22Rv1 (cell line): ENCODE measurements around the gene MYH9.

ENCODE experiments used
- CTCF ChIP-seq: fragments of 450-650 bp; IDR thresholded peaks from 2 replicates; pipeline ENCODE4 v1.5.1; 2017; ENCODE audit warnings: mild to moderate bottlenecking
- ZFX ChIP-seq: fragments of 450-650 bp; IDR thresholded peaks from 2 replicates; pipeline ENCODE4 v1.6.1; 2017; ENCODE audit warnings: antibody characterized with exemption, borderline replicate concordance

DNA sequence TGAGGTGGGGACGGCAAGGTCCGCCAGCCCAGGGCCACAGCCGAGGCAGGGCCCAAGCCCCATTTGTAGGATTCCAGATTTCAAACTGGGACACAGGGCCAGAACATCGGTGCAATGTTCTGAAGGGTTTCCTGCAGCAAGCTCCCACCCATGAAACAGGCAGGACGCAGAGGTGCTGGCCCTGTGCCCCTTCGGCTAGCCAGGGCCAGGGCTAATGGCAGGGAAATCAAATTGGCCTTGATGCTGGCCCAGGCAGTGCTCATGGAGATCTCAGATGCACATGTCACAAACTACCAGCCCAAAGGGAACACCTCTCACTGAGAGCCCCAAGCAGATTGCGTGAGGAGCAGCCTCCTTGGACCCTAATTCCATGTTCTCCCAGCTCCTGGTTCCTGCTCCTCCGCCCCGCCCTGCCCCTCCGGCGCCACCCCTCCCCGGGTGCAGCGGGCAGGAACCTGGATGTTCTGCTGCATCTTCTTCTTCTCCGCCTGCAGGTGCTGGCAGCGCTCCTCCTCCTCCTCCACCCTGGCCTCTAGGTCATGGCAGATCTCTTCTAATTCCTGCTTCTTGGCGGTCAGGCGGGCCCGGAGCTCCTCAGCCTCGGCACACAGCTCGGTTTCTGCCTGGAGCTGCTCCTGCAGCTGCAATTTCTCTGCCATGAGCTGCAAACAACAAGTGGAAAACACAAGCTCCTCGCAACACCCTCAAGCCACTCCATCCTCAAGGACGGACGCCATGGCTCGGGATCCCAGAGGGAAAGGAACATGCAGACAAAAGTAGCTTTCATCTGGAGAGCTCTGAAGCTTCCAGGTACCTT, 87.2 kb downstream of the MYH9 start:
- TF ChIP-seq CTCF (no peak), ZFX (no peak)
